ENCODE measurements around the gene LINGO3. TPM values are rescaled to one million over a fixed set of nuclear protein-coding genes. Genes with fewer than 3 reads are reported as not detected.
"Not testable (repeated sequence)": the region's sequence is repeated elsewhere in the genome, so short reads cannot be mapped to it uniquely, and the experiment has no call there.

The LINGO3 gene, protein sequence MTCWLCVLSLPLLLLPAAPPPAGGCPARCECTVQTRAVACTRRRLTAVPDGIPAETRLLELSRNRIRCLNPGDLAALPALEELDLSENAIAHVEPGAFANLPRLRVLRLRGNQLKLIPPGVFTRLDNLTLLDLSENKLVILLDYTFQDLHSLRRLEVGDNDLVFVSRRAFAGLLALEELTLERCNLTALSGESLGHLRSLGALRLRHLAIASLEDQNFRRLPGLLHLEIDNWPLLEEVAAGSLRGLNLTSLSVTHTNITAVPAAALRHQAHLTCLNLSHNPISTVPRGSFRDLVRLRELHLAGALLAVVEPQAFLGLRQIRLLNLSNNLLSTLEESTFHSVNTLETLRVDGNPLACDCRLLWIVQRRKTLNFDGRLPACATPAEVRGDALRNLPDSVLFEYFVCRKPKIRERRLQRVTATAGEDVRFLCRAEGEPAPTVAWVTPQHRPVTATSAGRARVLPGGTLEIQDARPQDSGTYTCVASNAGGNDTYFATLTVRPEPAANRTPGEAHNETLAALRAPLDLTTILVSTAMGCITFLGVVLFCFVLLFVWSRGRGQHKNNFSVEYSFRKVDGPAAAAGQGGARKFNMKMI
- under 1 TPM; 0.32 to 0.40 TPM for total RNA-seq

DNA sequence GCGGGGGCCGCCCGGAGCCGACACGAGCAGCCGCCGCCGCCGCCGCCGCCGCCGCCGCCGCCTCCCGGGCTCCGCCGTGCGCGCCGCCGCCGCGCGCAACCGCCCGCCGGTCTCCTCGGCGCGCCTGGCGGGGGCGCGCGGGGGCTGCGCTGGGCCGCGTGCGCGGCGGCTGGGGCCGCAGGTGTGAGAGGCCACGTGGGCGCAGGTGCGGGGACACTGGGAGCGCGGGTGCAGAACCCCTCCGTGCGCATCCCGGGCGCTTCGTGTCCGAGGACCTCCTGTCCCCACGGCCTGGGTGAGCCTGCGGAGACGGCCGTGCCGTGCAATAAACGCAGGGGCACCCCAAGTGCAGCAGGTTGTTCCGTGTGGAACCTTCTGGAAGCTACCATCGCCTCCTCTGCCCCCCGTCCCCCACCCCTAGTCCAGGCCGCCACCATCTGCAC, at the start of gene LINGO3:
LINGO3 (minus strand) TSS at position 41 of the 443 bp plus-strand sequence. CDS start 16,378 bp downstream, outside the sequence.
- peaks cover 66% of the 10 kb centered on the region for H3K27me3 Mint-ChIP-seq
- no peak for DNase-seq
- no peaks in the 10 kb centered on the region for H3K36me3 Mint-ChIP-seq
- H3K9me3 Mint-ChIP-seq (ENCODE audit: low read depth) = no peaks in the 10 kb centered on the region
- CTCF ChIA-PET = no interaction called here
- no peak within 1 kb of the TSS for H3K27ac Mint-ChIP-seq
- H3K4me3 Mint-ChIP-seq = no peak within 1 kb of the TSS
- ATAC-seq = peak; percentile 35
- H3K4me1 Mint-ChIP-seq = peaks cover 5% of the 10 kb centered on the region

DNA sequence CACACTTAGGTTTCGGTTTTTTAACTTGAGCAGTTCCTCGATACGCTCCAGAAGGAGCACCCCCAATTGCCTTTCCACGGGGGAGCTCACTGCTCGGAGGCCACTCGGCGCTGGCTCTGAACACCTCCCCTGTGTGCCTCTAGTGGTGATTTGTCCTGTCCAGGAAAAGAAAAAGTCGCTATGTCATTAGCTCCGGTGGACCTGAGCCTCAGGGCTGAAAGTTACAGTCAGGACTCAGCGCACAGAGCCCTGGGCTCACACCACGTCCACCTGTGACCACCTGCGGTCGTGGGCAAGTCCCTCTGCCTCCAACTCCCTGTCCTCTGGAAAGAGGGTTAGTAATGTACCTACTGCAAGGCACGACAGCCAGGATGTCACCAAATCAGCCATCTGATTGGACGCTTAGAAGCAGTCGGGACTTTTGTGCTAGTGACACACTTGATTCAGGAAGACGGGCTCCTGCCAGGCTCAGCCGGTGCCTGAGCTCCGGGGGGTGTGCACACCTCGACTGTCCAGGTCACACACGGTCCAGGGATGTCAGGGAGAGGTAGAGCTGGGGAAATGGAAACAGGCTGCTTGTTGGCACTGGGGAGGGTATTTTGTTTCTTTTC, 48.2 kb upstream of the LINGO3 start:
- no peak overlapping the region for H3K27ac Mint-ChIP-seq
- CTCF ChIA-PET = no interaction called here
- DNase-seq (no peak), ATAC-seq (no peak)
- H3K4me3 Mint-ChIP-seq = no peak overlapping the region
- no peaks in the 10 kb centered on the region for H3K4me1 Mint-ChIP-seq
- H3K27me3 Mint-ChIP-seq = peaks cover 8% of the 10 kb centered on the region
- no peaks in the 10 kb centered on the region for H3K36me3 Mint-ChIP-seq
- H3K9me3 Mint-ChIP-seq (ENCODE audit: low read depth) = no peaks in the 10 kb centered on the region

DNA sequence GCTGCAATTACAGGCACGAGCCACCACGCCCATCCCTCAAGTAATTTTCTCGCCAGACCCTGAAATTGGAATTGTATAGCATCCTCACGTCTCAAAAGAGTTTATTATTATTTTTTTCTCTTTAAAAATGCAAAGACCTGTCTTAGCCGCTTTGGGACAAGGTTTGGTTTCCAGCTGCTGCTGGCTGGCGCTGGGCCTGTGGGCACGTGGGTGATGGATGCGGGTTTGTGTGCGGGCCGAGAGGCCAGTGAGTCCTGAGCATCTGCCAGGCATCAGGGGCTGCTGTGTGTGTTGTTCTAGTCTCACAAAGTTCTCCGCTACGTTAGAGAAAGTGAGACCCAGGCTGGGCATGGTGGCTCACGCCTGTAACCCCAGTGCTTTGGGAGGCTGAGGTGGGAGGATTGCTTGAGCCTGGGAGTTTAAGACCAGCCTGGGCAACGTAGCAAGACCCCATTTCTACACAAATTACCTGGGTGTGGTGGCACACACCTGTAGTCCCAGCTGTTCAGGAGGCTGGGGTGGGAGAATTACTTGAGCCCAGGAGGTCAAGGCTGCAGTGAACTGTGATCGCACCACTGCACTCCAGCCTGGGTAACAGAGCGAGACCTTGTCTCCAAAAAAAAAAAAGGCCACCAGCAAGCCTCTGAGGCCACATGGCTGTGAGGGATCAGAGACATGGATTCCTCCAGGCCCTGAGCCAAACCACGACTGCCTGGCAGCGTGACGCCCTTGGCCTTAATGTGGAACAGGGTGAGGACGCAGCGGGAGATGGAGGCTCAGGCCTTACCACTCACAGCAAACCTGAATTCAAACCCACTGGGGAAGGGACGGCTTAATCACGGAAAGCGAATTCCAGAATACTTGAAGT, 47.4 kb upstream of the LINGO3 start:
- DNase-seq = no peak
- H3K27me3 Mint-ChIP-seq = peaks cover 5% of the 10 kb centered on the region
- H3K4me3 Mint-ChIP-seq = no peak overlapping the region
- no peaks in the 10 kb centered on the region for H3K9me3 Mint-ChIP-seq (ENCODE audit: low read depth)
- CTCF ChIA-PET = no interaction called here
- no peaks in the 10 kb centered on the region for H3K36me3 Mint-ChIP-seq
- H3K27ac Mint-ChIP-seq = no peak overlapping the region
- ATAC-seq = no peak
- H3K4me1 Mint-ChIP-seq = no peaks in the 10 kb centered on the region

DNA sequence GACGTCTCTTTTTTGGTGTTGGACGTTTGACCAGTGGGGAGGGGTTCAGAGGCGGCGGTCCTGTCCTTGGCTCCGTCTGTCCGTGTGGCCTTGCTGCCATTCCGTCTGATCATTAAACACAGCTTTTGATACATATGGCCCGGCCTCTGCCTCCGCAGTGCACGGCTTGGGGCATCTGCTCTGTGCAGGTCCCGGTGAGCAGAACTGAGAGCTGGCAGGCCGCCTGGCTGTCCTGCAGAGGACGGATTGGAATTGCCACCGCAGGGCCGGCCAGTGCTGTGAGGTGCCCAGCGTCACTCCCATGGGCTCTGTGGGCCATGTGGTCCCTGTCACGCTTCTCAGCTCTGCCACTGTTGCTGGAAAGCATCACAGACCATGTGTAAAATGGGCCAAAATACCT, 46.7 kb upstream of the LINGO3 start:
- CTCF ChIA-PET = no interaction called here

DNA sequence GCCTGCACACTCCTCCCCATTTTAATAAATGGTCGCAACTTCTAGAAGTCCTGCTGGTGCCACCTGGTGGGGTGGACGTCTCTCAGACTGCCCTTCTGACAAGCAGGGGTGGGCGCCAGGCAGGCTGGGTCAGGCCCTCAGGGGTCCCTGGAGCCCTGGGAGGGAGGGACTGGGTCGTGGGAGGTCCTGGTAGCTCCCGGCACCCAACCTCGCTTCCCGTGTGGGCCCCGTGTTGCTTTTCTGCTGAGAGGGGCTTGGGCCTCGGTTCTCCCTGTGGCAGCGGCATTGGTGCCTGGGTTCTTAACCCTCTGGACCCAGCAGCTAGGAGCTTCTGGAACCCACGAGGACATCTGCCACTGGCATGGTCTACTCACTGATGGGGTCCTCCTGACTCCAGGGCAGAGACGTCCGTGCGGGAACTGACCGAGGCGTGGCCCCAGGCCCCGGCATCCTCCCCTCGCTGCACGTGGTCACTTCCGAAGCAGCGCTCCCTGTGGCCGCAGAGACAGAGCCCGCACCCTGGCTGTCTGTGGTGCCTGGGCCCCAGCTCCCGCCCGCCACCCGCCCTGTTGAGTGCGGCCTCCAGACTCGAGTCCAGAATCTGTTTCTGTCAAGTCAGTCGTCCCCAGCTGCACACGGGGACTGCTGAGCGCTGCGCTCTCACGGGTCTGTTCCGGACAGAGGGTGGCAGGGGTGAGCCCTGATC, 46.1 kb upstream of the LINGO3 start:
- CTCF ChIA-PET = no interaction called here
- Mint-ChIP-seq H3K27ac (no peak overlapping the region), H3K4me3 (no peak overlapping the region), H3K4me1 (no peaks in the 10 kb centered on the region), H3K9me3 (ENCODE audit: low read depth) (no peaks in the 10 kb centered on the region), H3K36me3 (no peaks in the 10 kb centered on the region), H3K27me3 (peaks cover 4% of the 10 kb centered on the region)
- DNase-seq (no peak), ATAC-seq (no peak)

More for the DNA sequence above, 46.7 kb upstream of the LINGO3 start:
- Mint-ChIP-seq H3K9me3 (ENCODE audit: low read depth) (no peaks in the 10 kb centered on the region), H3K4me1 (no peaks in the 10 kb centered on the region), H3K27ac (no peak overlapping the region), H3K4me3 (no peak overlapping the region), H3K36me3 (no peaks in the 10 kb centered on the region), H3K27me3 (peaks cover 4% of the 10 kb centered on the region)
- DNase-seq (no peak), ATAC-seq (no peak)

- DNase-seq (no peak), ATAC-seq (no peak)
- CTCF ChIA-PET = no interaction called here
- Mint-ChIP-seq H3K9me3 (ENCODE audit: low read depth) (no peaks in the 10 kb centered on the region), H3K27me3 (no peaks in the 10 kb centered on the region), H3K27ac (no peak overlapping the region), H3K4me3 (no peak overlapping the region), H3K4me1 (no peaks in the 10 kb centered on the region), H3K36me3 (no peaks in the 10 kb centered on the region)
Observed at GRCh38 chr19:2353159-2353886, 45.4 kb upstream of the LINGO3 start.

GRCh38 chr19:2352121-2352520, 44.2 kb upstream of the LINGO3 start:
- Mint-ChIP-seq H3K4me3 (no peak overlapping the region), H3K27me3 (no peaks in the 10 kb centered on the region), H3K36me3 (no peaks in the 10 kb centered on the region), H3K27ac (no peak overlapping the region), H3K9me3 (ENCODE audit: low read depth) (no peaks in the 10 kb centered on the region), H3K4me1 (no peaks in the 10 kb centered on the region)
- CTCF ChIA-PET = no interaction called here
- DNase-seq (no peak), ATAC-seq (no peak)

DNA sequence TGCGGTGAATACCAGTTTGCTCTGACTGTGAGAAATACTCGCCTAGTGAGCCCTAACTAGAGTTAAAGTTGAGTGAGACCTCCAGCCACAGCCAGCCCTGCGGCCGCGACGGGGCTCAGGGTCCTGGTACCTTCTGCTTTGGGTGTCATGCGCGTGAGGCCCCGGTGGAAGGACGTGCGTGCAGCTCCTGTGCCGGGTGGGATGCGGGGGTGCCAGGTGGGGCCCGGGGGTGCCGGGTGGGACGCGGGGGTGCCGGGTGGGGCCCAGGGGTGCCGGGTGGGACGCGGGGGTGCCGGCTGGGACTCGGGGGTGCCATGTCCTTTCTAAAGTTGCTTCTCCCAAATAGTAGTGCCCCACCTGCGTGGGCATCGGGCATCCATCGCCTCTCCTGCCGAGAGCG, 43.6 kb upstream of the LINGO3 start:
- no peaks in the 10 kb centered on the region for H3K36me3 Mint-ChIP-seq
- H3K27ac Mint-ChIP-seq = no peak overlapping the region
- H3K4me1 Mint-ChIP-seq = no peaks in the 10 kb centered on the region
- no peaks in the 10 kb centered on the region for H3K9me3 Mint-ChIP-seq (ENCODE audit: low read depth)
- ATAC-seq = no peak
- DNase-seq = no peak
- H3K27me3 Mint-ChIP-seq = no peaks in the 10 kb centered on the region
- CTCF ChIA-PET = no interaction called here
- H3K4me3 Mint-ChIP-seq = no peak overlapping the region

- ATAC-seq (no peak), DNase-seq (no peak)
- H3K4me3 Mint-ChIP-seq = no peak overlapping the region
- no peaks in the 10 kb centered on the region for H3K9me3 Mint-ChIP-seq (ENCODE audit: low read depth)
- CTCF ChIA-PET = no interaction called here
- no peaks in the 10 kb centered on the region for H3K36me3 Mint-ChIP-seq
- H3K27ac Mint-ChIP-seq = no peak overlapping the region
- no peaks in the 10 kb centered on the region for H3K4me1 Mint-ChIP-seq
- H3K27me3 Mint-ChIP-seq = no peaks in the 10 kb centered on the region
Observed at GRCh38 chr19:2350656-2351055, 42.7 kb upstream of the LINGO3 start.

DNA sequence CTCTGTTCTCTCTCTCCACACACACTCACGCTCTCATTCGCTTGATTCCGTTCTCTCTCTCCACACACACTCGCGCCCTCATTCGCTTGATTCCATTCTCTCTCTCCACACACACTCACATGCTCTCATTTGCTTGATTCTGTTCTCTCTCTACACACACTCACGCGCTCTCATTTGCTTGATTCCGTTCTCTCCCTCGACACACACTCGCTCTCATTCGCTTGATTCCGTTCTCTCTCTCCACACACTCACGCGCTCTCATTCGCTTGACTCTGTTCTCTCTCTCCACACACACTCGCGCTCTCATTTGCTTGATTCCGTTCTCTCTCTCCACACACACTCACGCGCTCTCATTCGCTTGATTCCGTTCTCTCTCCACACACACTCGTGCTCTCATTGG, 41.9 kb upstream of the LINGO3 start:
- H3K9me3 Mint-ChIP-seq (ENCODE audit: low read depth); H3K27ac Mint-ChIP-seq; H3K4me1 Mint-ChIP-seq; DNase-seq; H3K36me3 Mint-ChIP-seq; H3K4me3 Mint-ChIP-seq; H3K27me3 Mint-ChIP-seq; CTCF ChIA-PET; ATAC-seq: not testable (repeated sequence)

- H3K27ac Mint-ChIP-seq = peak overlapping the region; percentile 39
- H3K4me1 Mint-ChIP-seq = no peaks in the 10 kb centered on the region
- H3K36me3 Mint-ChIP-seq = no peaks in the 10 kb centered on the region
- ATAC-seq (no peak), DNase-seq (no peak)
- no peak overlapping the region for H3K4me3 Mint-ChIP-seq
- no peaks in the 10 kb centered on the region for H3K9me3 Mint-ChIP-seq (ENCODE audit: low read depth)
- CTCF ChIA-PET = no interaction called here
- H3K27me3 Mint-ChIP-seq = no peaks in the 10 kb centered on the region
Observed at GRCh38 chr19:2345794-2346663, 38.1 kb upstream of the LINGO3 start.

GRCh38 chr19:2345076-2345475, 37.1 kb upstream of the LINGO3 start:
- CTCF ChIA-PET = no interaction called here
- no peak overlapping the region for H3K27ac Mint-ChIP-seq
- no peaks in the 10 kb centered on the region for H3K4me1 Mint-ChIP-seq
- no peaks in the 10 kb centered on the region for H3K27me3 Mint-ChIP-seq
- H3K9me3 Mint-ChIP-seq (ENCODE audit: low read depth) = no peaks in the 10 kb centered on the region
- no peak for ATAC-seq
- no peak for DNase-seq
- no peaks in the 10 kb centered on the region for H3K36me3 Mint-ChIP-seq
- H3K4me3 Mint-ChIP-seq = no peak overlapping the region
